Fibroblast of lung (primary cell): ENCODE results near the gene PBXIP1.

Experiments
- CTCF ChIP-seq, 2 donors: IDR thresholded peaks in 1 of 2; conservative IDR thresholded peaks in 1 of 2; 1 replicate in 1 of 2; 2 replicates in 1 of 2; pipeline ENCODE4 v1.5.1; 2011 to 2012; ENCODE audit warnings: low read length in 2 of 2, control low read depth in 1 of 2, inconsistent platforms in 1 of 2, low read depth in 1 of 2, mild to moderate bottlenecking in 1 of 2
- EZH2 ChIP-seq: IDR thresholded peaks from 2 replicates; pipeline ENCODE4 v1.5.1; 2012; ENCODE audit warnings: low read length, control low read depth, mild to moderate bottlenecking; ENCODE audit errors: missing control alignments

GRCh38 chr1:154971341-154971998, 15.6 kb upstream of the PBXIP1 start:
- TF ChIP-seq EZH2 (no peak), CTCF (conservative IDR thresholded peaks at IDR 0.05 in 1 of 2, IDR thresholded peaks at IDR 0.05 in 1 of 2; ENCODE audit: low read depth in 1 of 2, low read length in 2 of 2) (no peak)
